NOMO-1 treated with dmso at 0.1 percent for 144 hours (cell line): ENCODE results near the gene RBM28.

Experiments
- DNase-seq: peaks from one replicate; lab custom pipeline; 2025; ENCODE audit not compliant: unreplicated experiment; lab: John Stamatoyannopoulos, UW

RBM28 gene

GRCh38 chr7:128374041-128374440 is 30.3 kb upstream of the RBM28 start:
- DNase-seq: no peak

- no peak for DNase-seq
Observed at GRCh38 chr7:128373606-128374005, 29.9 kb upstream of the RBM28 start.

GRCh38 chr7:128370491-128370890 is 26.8 kb upstream of the RBM28 start:
- no peak for DNase-seq

- no peak for DNase-seq
Observed at GRCh38 chr7:128366986-128367385, 23.3 kb upstream of the RBM28 start.

GRCh38 chr7:128366300-128366699 is 22.6 kb upstream of the RBM28 start:
- DNase-seq: no peak

- DNase-seq: no peak
Observed at GRCh38 chr7:128365432-128365831, 21.7 kb upstream of the RBM28 start.

- DNase-seq: no peak
Observed at GRCh38 chr7:128364166-128364870, 20.6 kb upstream of the RBM28 start.

GRCh38 chr7:128363261-128363721 is 19.6 kb upstream of the RBM28 start:
- no peak for DNase-seq

GRCh38 chr7:128362670-128363069 is 19.0 kb upstream of the RBM28 start:
- no peak for DNase-seq

- DNase-seq: peak; percentile 39
Observed at GRCh38 chr7:128361411-128362379, 18.0 kb upstream of the RBM28 start, which contains the start of gene PRRT4. PRRT4 (minus strand) TSS chr7:128361690.

- no peak for DNase-seq
Observed at GRCh38 chr7:128360359-128360678, 16.6 kb upstream of the RBM28 start.

- no peak for DNase-seq
Observed at GRCh38 chr7:128359939-128360338, 16.2 kb upstream of the RBM28 start.

- DNase-seq: no peak
Observed at GRCh38 chr7:128359336-128359735, 15.6 kb upstream of the RBM28 start.

GRCh38 chr7:128358233-128358632 is 14.5 kb upstream of the RBM28 start:
- DNase-seq: no peak

GRCh38 chr7:128357217-128357613 is 13.5 kb upstream of the RBM28 start:
- no peak for DNase-seq

GRCh38 chr7:128356546-128357216 is 13.0 kb upstream of the RBM28 start:
- DNase-seq: no peak

- no peak for DNase-seq
Observed at GRCh38 chr7:128353610-128354009, 9.9 kb upstream of the RBM28 start.

GRCh38 chr7:128353189-128353588 is 9.5 kb upstream of the RBM28 start:
- no peak for DNase-seq

- no peak for DNase-seq
Observed at GRCh38 chr7:128352636-128353035, 8.9 kb upstream of the RBM28 start.

- DNase-seq: no peak
Observed at GRCh38 chr7:128352153-128352537, 8.4 kb upstream of the RBM28 start.

- no peak for DNase-seq
Observed at GRCh38 chr7:128351296-128352152, 7.8 kb upstream of the RBM28 start.
